SK-N-MC (cell line): ENCODE measurements around the gene DAZ4.
"Not testable (repeated sequence)": the region's sequence is repeated elsewhere in the genome, so short reads cannot be mapped to it uniquely, and the experiment has no call there.

ENCODE experiments used
- EZH2 ChIP-seq: fragments of 200-600 bp; sonication (generic); IDR thresholded peaks from one replicate; pipeline ENCODE4 v1.6.1; 2017; ENCODE audit warnings: antibody characterized with exemption
- POLR2AphosphoS5 ChIP-seq: IDR thresholded peaks from 2 replicates; pipeline ENCODE4 v1.6.1; 2012; ENCODE audit warnings: mild to moderate bottlenecking, low read depth, low read length, borderline replicate concordance

DNA sequence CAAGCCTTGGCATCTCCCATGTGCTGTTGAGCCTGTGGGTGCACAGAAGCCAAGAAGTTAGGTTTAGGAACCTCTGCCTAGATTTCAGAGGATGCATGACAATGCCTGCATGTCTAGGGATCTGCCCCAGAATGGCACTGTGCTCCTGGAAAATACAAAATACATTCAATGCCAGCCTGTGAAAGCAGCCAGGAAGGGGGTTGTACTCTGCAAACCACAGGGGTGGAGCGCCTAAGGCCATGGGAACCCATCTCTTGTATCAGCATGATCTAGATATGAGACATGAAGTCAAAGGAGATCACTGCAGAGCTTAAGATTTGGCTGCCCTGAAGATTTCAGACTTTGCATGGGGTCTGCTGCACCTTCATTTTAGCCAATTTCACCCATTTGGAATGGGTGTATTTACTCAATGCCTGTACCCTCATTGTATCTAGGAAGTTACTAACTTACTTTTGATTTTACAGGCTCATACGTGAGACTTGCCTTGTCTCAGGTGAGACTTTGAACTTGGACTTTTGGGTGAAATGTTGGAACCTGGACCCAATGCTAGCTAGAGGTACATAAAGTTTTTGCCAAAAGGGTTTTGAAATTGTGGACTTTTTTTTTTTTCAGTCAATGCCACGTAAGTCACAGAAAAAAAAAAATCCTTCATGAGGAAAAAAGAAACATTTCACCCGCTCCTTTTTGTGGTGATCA, 9.4 kb upstream of the DAZ4 start:
- not testable (repeated sequence) for TF ChIP-seq POLR2AphosphoS5, EZH2
